Adrenal gland (tissue), 5 donors: ENCODE results near the gene ZNF91.

ENCODE experiments used
- CTCF ChIP-seq, 6 experiments: fragments of 450-650 bp in 4 of 6; fragments of 200-600 bp in 2 of 6; sonication (generic) in 1 of 6; IDR thresholded peaks; 1 replicate in 5 of 6; 2 replicates in 1 of 6; pipeline versions ENCODE4 v1.5.1 to v1.8.0; 2016 to 2021; ENCODE audit warnings: antibody characterized with exemption in 6 of 6, mild to moderate bottlenecking in 2 of 6, moderate library complexity in 1 of 6
- POLR2A ChIP-seq, 2 donors: fragments of 450-650 bp; IDR thresholded peaks; one replicate each; pipeline ENCODE4 v1.6.1; 2017; ENCODE audit warnings: antibody characterized with exemption in 2 of 2, mild to moderate bottlenecking in 2 of 2, moderate library complexity in 1 of 2
- donor health status: DM: no; HTN: no; CAD: no.

- no peak for TF ChIP-seq CTCF (IDR thresholded peaks at IDR 0.05)
- TF ChIP-seq POLR2A (IDR thresholded peaks at IDR 0.05), result no peak
Measured at GRCh38 chr19:23378948-23379347, 16.3 kb downstream of the ZNF91 start.
